HG03378 (cell line): ENCODE data around the gene ACAA1.

Source experiments
- ATAC-seq: cut with Tn5 transposase; IDR thresholded peaks from one replicate; pipeline ENCODE4 v1.9.1; 2021; ENCODE audit warnings: mild to moderate bottlenecking, moderate library complexity; ENCODE audit not compliant: unreplicated experiment

Gene ACAA1

GRCh38 chr3:38154033-38154494 lies 17.1 kb upstream of the ACAA1 start:
- no peak for ATAC-seq

GRCh38 chr3:38153221-38153620 lies 16.3 kb upstream of the ACAA1 start:
- ATAC-seq: no peak

GRCh38 chr3:38152609-38153008 lies 15.7 kb upstream of the ACAA1 start:
- ATAC-seq: no peak

DNA sequence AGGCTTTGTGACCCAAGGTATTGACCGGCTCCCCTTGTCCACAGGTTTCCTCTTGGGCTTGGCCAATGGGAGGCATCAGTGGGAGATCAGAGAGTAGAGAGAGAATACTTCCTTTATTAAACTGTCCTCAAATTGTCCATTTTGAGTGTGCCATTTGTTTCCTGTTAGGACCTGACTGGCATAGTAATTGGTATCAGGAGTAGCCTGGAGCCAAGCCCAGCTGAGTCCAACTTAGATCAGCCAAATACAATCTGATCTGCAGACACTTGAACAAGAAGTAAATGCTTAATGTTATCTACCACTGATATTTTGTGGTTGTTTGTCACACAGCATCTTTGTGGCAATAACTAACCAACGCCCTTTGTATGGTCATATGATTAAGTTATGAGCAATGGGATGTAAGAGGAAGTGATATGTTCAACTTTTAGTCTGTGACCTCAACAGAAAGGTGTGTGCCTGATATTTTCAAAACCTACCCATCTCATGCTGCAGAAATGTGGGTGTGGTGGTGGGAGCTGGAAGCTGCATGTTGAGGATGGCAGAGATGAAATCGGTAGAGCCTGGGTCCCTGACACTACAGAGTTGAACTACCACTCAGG lies 14.8 kb upstream of the ACAA1 start:
- no peak for ATAC-seq

GRCh38 chr3:38150780-38151528 lies 14.0 kb upstream of the ACAA1 start:
- no peak for ATAC-seq

- peak; percentile 49 for ATAC-seq
Observed at GRCh38 chr3:38149708-38150107, 12.8 kb upstream of the ACAA1 start.

- no peak for ATAC-seq
Observed at GRCh38 chr3:38148311-38148882, 11.5 kb upstream of the ACAA1 start.

DNA sequence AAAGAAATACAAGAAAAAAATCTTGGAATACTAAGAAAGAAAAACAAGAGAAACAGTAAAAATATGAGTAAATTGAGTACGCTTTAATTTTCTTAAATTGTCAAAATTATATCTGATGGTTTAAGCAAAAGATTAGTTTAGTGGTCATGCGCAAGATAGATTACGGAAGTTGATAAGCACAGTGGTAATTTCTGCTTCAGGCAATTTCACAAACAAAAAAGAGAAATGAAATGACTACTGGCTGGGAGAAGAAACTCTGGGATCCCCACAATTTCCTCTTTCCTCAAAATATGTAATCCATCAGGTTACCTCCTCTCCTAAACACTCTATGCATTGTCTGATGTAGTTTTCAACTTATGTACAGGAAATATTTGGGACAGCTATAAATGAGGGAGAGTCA lies 10.5 kb upstream of the ACAA1 start:
- ATAC-seq: no peak

DNA sequence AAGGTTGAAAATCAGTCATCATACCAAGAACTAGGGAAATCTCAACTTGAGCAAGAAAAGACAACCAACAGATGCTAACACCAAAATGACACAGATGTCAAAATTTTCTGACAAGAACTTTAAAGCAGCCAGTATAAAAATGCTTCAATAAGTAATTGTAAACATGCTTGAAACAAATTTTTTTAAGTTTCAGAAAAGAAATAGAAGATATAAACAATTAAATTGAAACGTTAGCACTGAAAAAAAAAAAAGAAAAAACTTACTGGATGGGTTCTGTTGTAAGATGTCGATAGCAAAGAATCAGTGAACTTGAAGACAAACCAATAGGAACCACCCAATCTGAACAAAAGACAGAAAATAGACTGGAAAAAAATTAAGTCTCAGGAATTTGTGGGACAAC lies 9.6 kb upstream of the ACAA1 start:
- no peak for ATAC-seq

DNA sequence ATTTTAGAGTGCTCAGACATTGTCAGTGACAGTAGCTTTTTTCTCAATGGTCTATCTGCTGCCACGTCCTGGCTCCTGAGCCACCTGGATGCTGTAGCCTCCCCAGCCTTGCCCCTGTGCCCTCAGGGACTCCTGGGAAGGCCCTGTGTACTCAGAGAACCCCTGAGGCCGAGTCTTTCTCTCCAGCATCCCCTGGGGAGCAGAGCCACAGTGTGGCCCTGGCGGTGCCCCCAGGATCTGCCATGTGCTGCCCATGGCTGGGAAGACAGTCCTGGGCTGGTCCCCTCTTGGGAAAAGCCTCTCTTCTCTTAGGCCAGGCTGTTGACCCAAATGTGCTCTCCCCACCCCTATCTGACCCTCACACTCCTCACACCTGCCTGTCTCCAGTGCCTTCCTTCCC lies 6.6 kb upstream of the ACAA1 start:
- no peak for ATAC-seq

- no peak for ATAC-seq
Observed at GRCh38 chr3:38142959-38143358, 6.0 kb upstream of the ACAA1 start.

DNA sequence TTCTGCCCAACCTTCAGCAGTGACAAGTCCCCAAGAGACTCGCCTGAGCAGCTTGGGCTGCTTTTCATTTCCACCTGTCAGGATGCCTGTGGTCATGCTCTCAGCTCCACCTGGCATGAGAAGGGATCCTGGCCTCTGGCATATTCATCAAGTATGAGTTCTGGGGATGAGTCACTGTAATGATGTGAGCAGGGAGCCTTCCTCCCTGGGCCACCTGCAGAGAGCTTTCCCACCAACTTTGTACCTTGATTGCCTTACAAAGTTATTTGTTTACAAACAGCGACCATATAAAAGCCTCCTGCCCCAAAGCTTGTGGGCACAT lies 5.0 kb upstream of the ACAA1 start:
- ATAC-seq: no peak

DNA sequence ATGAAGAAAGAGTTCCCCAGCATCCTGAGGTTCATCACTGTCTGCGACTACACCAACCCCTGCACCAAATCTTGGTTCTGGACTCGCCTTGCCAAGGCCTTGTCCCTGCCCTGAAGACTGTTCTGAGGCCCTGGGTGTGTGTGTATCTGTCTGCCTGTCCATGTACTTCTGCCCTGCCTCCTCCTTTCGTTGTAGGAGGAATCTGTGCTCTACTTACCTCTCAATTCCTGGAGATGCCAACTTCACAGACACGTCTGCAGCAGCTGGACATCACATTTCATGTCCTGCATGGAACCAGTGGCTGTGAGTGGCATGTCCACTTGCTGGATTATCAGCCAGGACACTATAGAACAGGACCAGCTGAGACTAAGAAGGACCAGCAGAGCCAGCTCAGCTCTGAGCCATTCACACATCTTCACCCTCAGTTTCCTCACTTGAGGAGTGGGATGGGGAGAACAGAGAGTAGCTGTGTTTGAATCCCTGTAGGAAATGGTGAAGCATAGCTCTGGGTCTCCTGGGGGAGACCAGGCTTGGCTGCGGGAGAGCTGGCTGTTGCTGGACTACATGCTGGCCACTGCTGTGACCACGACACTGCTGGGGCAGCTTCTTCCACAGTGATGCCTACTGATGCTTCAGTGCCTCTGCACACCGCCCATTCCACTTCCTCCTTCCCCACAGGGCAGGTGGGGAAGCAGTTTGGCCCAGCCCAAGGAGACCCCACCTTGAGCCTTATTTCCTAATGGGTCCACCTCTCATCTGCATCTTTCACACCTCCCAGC lies 4.4 kb upstream of the ACAA1 start:
- no peak for ATAC-seq

DNA sequence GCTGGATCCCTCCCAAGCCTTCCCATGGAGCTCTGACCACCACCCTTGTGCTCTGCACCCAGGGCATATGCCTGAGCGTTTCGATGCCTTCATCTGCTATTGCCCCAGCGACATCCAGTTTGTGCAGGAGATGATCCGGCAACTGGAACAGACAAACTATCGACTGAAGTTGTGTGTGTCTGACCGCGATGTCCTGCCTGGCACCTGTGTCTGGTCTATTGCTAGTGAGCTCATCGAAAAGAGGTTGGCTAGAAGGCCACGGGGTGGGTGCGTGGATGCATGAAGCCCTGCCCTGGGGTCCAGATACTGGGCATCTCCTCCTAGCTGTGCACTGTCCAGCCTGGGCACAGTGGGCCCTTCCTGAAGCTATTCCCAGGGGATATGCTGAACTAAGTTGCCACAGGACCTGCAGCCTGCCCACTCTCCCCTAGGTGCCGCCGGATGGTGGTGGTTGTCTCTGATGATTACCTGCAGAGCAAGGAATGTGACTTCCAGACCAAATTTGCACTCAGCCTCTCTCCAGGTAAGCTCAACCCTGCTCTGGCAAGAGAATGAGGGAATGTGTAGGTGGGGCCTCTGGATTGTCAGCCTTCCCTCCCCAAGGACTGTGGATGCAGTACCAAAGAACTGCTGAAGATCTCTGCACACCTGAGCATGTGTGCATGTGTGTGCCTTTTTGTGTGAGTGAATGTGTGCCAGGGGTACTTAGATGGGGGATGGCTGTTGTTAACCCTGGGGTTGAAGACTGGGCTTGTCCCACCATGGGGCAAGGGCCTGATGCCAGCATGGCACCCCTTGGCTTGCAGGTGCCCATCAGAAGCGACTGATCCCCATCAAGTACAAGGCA lies 3.6 kb upstream of the ACAA1 start:
- ATAC-seq: no peak

- ATAC-seq: no peak
Observed at GRCh38 chr3:38139652-38140051, 2.7 kb upstream of the ACAA1 start.

GRCh38 chr3:38139191-38139590 lies 2.3 kb upstream of the ACAA1 start:
- ATAC-seq: no peak

DNA sequence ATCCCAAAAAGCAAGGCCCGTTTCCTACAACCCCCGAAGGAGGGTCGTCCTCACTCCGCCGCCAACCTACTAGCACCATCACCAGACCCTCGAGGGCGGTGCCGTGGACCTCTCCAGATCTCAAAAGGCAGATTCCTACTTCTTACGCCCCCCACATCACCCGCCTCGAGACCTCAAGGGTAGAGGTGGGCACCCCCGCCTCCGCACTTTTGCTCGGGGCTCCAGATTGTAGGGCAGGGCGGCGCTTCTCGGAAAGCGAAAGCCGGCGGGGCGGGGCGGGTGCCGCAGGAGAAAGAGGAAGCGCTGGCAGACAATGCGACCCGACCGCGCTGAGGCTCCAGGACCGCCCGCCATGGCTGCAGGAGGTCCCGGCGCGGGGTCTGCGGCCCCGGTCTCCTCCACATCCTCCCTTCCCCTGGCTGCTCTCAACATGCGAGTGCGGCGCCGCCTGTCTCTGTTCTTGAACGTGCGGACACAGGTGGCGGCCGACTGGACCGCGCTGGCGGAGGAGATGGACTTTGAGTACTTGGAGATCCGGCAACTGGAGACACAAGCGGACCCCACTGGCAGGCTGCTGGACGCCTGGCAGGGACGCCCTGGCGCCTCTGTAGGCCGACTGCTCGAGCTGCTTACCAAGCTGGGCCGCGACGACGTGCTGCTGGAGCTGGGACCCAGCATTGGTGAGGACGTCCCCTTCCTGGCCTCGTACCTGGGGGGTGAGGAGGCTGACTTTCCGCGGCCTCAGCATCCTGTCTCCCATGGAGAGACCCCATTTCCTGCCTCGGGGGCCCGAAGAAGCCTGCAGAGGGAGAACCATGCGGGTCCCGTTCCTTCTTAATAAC lies 1.6 kb upstream of the ACAA1 start, which contains the start of gene MYD88:
MYD88 (plus strand) TSS at position 313 of the 842 bp plus-strand sequence; CDS start at position 353, 40 bp downstream.
- peak; percentile 24 for ATAC-seq

GRCh38 chr3:38137615-38138348 lies 855 bp upstream of the ACAA1 start:
- no peak for ATAC-seq

DNA sequence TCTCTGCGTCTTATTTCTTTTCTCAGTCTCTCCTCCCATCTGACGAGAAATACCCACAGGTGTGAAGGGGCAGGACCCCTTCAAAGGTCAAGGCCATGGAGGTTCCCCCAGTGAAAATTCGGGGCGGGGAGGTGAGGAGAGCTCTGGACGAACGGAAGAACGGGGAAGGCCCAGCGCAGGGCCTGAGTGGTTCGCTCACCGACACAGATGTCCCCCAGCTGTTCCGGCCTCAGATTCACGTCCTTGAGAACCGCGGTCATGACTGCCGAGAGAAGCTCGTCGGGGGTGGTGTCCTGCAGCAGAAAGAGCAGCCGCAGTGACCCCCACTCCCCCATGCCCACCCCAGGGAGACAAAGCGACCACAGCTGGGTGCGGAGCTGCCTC lies 542 bp downstream of the ACAA1 start:
- no peak for ATAC-seq
